Left renal cortex interstitium (tissue), 4 donors: ENCODE data around the gene ZNF638. TPM values are rescaled to one million over a fixed set of nuclear protein-coding genes. Genes with fewer than 3 reads are reported as not detected.

Experiments
- DNase-seq, 4 donors: peaks; one replicate each; pipeline ENCODE4 v3.0.0-alpha.2; 2013; ENCODE audit warnings: low read depth in 4 of 4, low spot score in 2 of 4, missing footprints in 1 of 4
- polyA plus RNA-seq, 4 donors: library from polyadenylated mRNA; unstranded; fragments of 120-200 nt; gene quantifications; one replicate each; pipeline ENCODE4 v1.2.1, GENCODE V29; 2013; ENCODE audit not compliant: insufficient read length in 4 of 4

ZNF638 gene
- polyA plus RNA-seq, 4 donors = 162 to 278 (median 204) TPM

- no peak for DNase-seq
These were observed 136.9 kb downstream of the ZNF638 start for GRCh38 chr2:71468279-71469015.

DNA sequence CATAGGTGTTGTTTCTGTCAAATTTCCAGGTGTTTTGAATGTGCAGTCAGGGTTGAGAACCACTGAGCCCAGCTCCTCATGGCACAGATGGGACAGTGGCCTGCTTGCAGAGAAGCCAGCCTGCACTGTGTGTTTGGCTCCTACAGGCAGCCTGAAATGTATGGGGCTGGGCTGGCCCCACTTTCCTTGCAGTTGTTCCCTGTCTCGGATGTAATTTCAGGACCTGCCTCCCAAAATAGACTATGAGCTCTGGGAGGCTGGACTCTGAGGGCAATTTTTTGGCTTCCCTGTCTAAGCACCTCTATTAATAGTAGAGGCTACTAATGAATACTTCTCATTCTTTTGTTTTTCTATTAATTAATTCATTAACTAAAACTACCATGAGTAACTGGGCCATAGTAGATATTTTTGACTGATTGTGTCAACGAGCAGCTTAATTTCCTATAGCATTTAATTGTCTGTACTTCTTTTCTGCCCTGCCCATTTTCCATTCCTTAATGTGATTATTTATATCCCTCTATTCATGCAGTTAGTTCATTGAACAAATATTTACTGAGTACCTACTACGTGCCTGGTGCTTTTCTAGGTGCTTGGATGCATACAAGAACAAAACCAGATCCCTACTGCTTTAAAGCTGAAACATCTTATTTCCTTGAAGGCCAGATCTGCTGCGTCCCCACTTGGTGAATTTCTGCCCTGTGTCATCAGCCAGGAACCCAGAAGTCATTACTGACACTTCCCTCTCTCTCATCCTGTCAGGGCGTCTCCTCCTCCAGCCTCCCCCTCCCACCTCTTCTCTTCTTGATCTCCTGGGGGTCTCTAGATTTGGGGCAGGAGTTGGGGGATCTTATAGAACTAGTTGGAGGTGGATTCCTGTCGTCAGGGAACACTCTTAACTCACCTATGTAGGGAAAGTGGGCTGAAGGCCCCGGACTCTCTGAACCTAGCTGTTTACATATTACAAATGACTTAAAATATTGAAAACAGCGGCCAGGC is 138.1 kb downstream of the ZNF638 start:
- no peak for DNase-seq

GRCh38 chr2:71471276-71471675 is 139.7 kb downstream of the ZNF638 start:
- no peak for DNase-seq

- no peak for DNase-seq
These were observed 140.4 kb downstream of the ZNF638 start for GRCh38 chr2:71472019-71472418.

DNA sequence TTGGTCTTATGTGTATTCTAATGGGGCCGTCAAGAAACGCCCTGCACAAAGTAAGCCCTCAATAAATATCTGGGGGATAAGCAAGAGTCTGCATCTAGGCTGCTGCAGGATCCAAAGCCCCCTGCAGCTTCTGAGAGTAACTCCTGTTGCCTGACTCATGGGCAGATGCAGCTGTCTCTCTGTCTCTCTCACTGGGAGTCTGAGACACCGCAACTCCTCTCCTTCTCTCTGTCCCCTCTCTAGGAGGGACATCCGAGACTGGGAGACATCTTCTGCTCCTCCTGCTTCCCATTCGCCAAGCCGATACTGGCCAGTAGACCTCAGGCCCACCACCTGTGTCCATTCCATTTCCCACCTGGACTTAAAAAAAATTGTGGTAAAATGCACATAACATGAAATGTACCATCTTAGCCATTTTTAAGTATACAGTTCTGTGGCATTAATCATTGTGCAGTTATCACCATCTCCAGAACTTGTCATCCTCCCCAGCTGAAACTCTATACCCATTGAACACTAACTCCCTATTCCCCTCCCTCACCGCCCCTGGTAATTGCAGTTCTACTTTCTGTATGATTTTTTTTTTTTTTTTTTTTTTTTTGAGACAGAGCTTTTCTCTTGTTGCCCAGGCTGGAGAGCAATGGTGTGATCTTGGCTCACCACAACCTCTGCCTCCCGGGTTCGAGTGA is 141.9 kb downstream of the ZNF638 start:
- DNase-seq = no peak

GRCh38 chr2:71474116-71474743 is 142.6 kb downstream of the ZNF638 start:
- DNase-seq = no peak

DNA sequence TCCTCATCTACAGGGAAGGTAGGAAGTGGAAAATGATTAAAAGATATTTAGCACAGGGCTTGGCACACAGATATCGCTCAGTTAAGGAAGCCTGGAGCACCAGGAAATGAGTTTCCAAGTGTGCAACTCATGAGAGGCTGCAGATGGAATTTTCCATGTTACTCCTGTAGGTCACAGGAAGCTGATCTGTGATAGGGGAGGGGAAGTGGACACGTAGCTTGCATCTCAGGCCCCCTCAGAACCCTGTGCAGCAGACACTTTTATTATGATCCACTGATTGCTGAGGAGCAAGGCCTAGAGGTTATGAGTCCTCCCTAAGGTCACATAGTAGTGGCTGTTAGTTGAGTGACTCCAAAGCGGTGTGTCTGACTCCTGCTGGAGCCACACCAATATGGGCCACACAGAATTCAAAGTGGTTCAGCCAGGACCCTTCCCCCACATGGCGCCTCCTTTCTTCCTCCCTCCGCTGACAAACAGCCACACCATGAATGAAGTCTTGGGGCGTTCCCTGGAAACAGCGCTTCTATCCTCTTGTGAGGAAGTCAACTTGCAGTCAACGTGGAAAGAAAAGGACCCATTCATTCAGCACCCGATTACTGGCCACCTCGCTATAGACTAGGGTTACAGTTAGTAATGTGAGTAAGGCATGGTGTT is 143.3 kb downstream of the ZNF638 start:
- DNase-seq = no peak

- DNase-seq = no peak
These were observed 144.9 kb downstream of the ZNF638 start for GRCh38 chr2:71476495-71476894.

DNA sequence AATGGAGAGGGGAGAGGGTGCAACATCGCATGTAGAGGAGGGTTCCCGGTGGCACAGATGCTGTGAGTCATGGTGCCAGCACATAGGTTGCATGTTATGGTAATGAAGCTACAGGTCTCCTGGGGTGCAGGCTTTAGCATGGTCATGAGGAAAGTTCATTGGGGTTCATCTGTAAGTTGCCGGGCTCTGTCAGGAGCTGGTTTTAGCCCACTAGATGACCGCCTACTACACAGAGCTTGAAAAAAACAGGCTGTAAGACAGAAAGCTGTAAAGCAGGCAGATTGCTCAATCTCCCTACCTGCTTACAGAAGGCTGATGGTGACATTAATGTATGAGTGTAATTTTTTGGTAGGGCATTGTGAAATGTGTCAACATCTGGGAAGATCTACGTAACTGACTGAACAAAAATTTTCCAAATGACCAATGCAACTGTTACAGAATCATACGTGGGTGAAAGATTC is 145.7 kb downstream of the ZNF638 start:
- DNase-seq = no peak

GRCh38 chr2:71478806-71479205 is 147.2 kb downstream of the ZNF638 start:
- no peak for DNase-seq

- DNase-seq = no peak
These were observed 147.7 kb downstream of the ZNF638 start for GRCh38 chr2:71479261-71479660.

- no peak for DNase-seq
These were observed 149.5 kb downstream of the ZNF638 start for GRCh38 chr2:71481111-71481510.

- DNase-seq = no peak
These were observed 150.5 kb downstream of the ZNF638 start for GRCh38 chr2:71482055-71482454.

DNA sequence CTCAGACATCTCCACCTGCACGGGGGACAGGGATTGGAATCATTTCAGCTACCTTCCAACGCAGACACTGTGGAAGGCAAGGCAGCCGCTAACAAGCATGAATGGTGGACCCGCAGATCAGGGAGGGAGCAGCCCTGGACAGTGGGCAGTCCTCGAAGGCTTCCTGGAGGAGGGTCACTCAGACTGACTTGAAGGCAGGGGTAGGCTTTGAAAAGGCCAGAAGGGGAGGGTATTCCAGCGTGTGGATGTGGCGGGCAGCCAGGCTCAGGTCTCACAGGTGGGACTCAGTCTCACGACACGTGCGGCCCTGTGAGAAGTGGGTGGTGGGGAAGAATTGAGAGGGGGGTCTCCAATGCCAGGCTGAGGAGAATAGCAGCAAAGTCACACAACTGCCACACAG is 151.7 kb downstream of the ZNF638 start:
- no peak for DNase-seq

GRCh38 chr2:71484354-71484753 is 152.8 kb downstream of the ZNF638 start:
- no peak for DNase-seq

Other genes starting within 250 kb of the ZNF638 start
- 10 to 100 TPM; 16.9 to 27.8 (median 23.1) TPM for gene MCEE, start 201.6 kb upstream of the ZNF638 start, polyA plus RNA-seq
- gene MPHOSPH10, start 201.1 kb upstream of the ZNF638 start, polyA plus RNA-seq = 10 to 100 TPM; 42.9 to 51.2 (median 48.0) TPM
- gene PAIP2B, start 104.7 kb upstream of the ZNF638 start, polyA plus RNA-seq = 10 to 100 TPM; 14.9 to 19.8 (median 17.9) TPM
- 10 to 100 TPM; 15.0 to 18.1 (median 16.3) TPM for gene DYSF, start 121.8 kb downstream of the ZNF638 start, polyA plus RNA-seq